CD4-positive, alpha-beta T cell treated with Interferon alpha-2 for 1 hour (primary cell): ENCODE measurements around the gene GJC2.

Experiments used
- DNase-seq, 2 donors: peaks; one replicate each; pipeline ENCODE4 v3.0.0-alpha.2; 2020 to 2022

GJC2 gene

DNA sequence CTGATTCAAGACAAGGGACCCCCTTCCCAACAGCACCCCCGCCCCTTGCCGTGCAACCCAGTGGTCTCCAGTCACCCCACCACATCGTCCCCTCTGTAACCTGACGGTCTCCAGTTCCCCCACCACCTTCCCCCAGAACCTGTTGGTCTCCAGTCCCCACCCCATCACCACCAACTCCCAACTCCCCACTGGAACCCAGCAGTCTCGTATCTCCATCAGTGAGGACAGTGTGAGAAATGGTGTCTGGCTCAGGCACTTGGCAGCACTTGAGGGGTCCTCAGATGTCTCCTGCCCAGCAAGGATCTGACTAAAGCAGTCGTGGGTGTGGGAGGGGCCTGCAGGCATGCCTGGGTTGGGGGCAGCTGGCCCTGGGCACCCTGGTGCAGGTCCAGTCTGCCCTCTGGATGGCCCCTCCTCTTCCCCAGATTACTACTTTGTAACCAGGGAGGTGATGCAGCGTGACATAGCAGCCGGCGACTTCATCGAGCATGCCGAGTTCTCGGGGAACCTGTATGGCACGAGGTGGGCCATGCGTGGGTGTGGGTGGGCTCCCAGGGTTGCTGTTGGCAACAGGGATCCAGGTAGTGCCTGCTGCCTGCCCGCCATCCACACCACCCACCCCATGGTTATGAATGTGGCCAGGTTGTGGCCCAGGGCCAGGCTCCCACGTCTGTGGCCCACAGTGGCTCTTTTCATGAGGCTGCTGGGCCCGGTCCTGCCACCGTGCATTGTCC lies 3.1 kb upstream of the GJC2 start:
- no peak for DNase-seq

DNA sequence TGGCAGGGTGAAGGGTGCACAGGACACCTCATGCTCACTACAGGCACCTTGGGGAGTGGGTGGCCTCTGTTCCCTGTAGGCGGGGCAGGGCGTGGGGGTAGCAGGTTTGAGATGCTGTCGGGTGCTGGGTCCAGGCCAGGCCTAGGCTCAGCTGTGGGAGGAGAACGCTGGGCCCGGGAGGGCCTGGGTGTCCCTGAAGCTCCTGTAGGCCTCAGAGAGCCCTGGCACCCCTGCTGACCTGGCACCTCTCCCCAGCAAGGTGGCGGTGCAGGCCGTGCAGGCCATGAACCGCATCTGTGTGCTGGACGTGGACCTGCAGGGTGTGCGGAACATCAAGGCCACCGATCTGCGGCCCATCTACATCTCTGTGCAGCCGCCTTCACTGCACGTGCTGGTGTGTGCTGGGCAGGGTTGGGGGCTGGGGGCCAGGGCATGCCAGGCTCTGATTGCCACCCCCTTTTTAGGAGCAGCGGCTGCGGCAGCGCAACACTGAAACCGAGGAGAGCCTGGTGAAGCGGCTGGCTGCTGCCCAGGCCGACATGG lies 2.5 kb upstream of the GJC2 start:
- no peak for DNase-seq

DNA sequence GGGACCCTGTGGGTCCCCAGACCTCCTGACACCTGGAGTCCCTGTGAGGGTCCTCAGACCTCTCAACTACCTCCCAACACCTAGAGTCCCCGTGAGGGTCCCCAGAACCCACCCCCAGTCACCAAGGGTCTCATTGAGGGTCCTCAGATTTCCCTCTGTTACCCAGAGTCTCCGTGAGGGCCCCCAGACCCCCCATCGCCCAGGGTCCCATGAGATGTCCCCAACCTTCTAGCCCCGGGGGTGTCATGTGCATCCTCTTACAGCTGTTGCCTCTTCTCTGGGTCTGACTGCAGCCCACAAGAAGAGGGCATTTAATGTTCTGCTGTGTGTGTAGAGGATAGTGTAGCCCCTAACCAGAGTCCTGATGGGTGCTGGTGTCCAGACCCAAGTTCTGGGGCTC lies 2.0 kb upstream of the GJC2 start:
- DNase-seq, result no peak

- no peak for DNase-seq
Observed at GRCh38 chr1:228148196-228148861, 1.4 kb upstream of the GJC2 start.

DNA sequence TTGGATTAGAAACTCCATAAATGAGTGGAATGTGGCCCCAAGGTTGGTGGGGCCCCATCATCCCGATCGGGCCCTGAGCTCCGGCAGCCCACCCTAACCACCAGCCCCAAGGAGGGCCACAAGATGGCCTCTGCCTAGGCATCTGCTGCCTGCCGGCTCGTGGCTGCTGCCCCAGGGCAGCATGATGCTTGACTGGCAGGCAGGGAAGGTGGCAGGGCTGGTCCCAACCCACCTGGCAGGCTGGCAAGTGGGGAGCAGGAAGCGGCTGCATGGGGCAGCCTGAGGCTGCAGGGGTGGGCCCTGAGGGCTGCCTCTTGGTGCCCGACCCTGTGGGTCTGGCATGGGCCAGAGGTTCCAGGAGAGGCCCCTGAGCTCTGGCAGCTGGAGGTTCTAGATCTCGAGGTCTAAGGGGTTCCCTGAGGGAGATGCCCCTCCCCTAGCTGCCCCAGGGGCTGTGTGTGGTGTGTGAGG lies 760 bp upstream of the GJC2 start:
- DNase-seq, result no peak

DNA sequence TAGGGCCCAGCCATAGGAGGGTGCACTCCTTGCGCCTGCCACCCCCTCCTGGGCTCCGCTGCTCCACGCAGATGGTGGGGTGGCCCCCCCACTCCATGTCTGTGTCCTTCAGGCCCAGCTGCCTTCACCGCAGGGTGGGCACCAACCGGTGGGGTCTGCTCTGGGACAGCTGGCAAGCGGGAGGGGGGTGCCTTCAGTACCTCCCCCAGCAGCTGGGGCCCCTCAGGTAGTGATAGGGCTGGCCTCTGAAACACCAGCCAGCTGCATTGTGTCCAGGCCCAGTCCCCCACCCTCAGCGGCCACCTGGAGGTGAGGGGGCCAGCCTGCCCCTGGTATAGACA lies 360 bp downstream of the GJC2 start:
- no peak for DNase-seq

GRCh38 chr1:228150461-228151179 lies 890 bp downstream of the GJC2 start:
- DNase-seq, result no peak

GRCh38 chr1:228151180-228151925 lies 1.6 kb downstream of the GJC2 start:
- no peak for DNase-seq

- DNase-seq, result no peak
Observed at GRCh38 chr1:228152097-228152917, 2.6 kb downstream of the GJC2 start.

DNA sequence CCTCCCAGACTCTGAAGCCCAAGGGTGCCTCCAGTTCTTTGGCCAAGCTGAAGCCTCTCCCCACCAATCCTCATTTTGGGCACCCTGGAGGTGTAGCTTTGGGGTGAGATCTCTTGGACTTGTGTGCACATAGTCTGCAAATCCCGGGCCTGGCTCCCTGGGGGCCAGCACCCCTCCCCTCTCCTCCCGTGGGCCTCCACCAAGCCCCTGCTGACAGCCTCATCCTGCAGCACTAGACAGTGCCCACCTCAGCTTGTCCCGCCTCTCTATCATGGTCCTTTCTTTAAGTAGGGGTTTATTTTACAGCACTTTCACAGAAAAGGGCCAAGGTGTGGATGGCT lies 3.2 kb downstream of the GJC2 start:
- DNase-seq, result no peak

DNA sequence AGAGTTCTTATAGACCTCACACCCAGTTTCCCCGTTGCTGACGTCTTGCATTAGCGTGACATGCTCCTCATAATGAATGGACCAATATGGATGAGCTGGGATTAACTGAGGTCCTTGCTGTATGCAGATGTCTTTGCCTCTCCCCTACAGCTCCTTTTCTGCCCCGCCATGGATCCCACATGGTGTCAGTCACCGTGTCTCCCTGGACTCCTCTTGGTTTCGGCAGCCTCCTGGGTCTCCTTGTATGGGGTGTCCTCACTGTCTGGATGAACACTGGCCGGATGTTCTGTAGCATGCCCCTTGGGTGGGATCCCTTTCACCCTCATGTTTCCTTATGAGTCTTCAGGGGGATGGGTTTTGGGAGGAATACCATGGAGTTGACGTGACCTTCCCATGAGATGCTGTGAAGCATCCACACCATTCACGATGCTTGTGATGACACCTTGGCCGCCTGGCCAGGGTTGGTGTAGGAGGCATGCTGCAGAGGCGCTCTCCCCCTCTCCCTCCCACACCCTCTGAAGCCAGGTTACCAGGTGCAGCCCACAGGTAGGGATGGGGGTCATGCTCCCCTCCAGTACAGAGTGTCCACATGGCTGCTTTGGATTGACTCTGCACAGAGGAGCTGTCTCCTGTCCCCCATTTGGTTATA lies 4.4 kb downstream of the GJC2 start:
- no peak for DNase-seq

- DNase-seq, result no peak
Observed at GRCh38 chr1:228154670-228155571, 5.2 kb downstream of the GJC2 start.

- no peak for DNase-seq
Observed at GRCh38 chr1:228155596-228156514, 6.1 kb downstream of the GJC2 start.

- DNase-seq, result no peak
Observed at GRCh38 chr1:228156515-228156881, 6.8 kb downstream of the GJC2 start.

GRCh38 chr1:228156941-228157728 lies 7.4 kb downstream of the GJC2 start:
- no peak for DNase-seq

DNA sequence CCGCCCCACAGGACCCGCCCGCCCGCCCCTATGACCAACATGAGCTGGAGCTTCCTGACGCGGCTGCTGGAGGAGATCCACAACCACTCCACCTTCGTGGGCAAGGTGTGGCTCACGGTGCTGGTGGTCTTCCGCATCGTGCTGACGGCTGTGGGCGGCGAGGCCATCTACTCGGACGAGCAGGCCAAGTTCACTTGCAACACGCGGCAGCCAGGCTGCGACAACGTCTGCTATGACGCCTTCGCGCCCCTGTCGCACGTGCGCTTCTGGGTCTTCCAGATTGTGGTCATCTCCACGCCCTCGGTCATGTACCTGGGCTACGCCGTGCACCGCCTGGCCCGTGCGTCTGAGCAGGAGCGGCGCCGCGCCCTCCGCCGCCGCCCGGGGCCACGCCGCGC lies 8.0 kb downstream of the GJC2 start:
- no peak for DNase-seq

DNA sequence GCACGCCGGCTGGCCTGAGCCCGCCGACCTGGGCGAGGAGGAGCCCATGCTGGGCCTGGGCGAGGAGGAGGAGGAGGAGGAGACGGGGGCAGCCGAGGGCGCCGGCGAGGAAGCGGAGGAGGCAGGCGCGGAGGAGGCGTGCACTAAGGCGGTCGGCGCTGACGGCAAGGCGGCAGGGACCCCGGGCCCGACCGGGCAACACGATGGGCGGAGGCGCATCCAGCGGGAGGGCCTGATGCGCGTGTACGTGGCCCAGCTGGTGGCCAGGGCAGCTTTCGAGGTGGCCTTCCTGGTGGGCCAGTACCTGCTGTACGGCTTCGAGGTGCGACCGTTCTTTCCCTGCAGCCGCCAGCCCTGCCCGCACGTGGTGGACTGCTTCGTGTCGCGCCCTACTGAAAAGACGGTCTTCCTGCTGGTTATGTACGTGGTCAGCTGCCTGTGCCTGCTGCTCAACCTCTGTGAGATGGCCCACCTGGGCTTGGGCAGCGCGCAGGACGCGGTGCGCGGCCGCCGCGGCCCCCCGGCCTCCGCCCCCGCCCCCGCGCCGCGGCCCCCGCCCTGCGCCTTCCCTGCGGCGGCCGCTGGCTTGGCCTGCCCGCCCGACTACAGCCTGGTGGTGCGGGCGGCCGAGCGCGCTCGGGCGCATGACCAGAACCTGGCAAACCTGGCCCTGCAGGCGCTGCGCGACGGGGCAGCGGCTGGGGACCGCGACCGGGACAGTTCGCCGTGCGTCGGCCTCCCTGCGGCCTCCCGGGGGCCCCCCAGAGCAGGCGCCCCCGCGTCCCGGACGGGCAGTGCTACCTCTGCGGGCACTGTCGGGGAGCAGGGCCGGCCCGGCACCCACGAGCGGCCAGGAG lies 8.6 kb downstream of the GJC2 start:
- no peak for DNase-seq
